Head of caudate nucleus (tissue), 42 donors: ENCODE data around the gene PAXIP1.
A peak's percentile ranks its signal among the peaks of the same experiment; 100 is the strongest.

ENCODE experiments used
- DNase-seq, 42 donors: peaks; one replicate each; pipeline versions ENCODE4 v3.0.0 to v3.0.0-alpha.2; 2020 to 2021; ENCODE audit warnings: mixed read lengths in 7 of 42
- intact Hi-C: fragments of 100-400 bp; cut with DNase I; formaldehyde crosslinking; loops from one replicate; pipeline ENCODE4 v1.15.0; 2022

Gene PAXIP1

GRCh38 chr7:154916856-154917807, 85.8 kb downstream of the PAXIP1 start:
- DNase-seq = no peak
- intact Hi-C loops = no loop called here

GRCh38 chr7:154916381-154916780, 86.5 kb downstream of the PAXIP1 start:
- intact Hi-C loops = no loop called here

GRCh38 chr7:154915600-154915999, 87.3 kb downstream of the PAXIP1 start:
- intact Hi-C loops = no loop called here
- peak in 1 of 42 donors; percentile 21 for DNase-seq

More at GRCh38 chr7:154916381-154916780, 86.5 kb downstream of the PAXIP1 start:
- peak in 2 of 42 donors; percentile 30 to 38 for DNase-seq

GRCh38 chr7:154914996-154915380, 87.9 kb downstream of the PAXIP1 start:
- intact Hi-C loops = no loop called here

GRCh38 chr7:154914308-154914995, 88.5 kb downstream of the PAXIP1 start:
- peak in 1 of 42 donors; percentile 44 for DNase-seq
- intact Hi-C loops = no loop called here

More at GRCh38 chr7:154914996-154915380, 87.9 kb downstream of the PAXIP1 start:
- DNase-seq = peak in 2 of 42 donors; percentile 14 to 40

GRCh38 chr7:154913638-154914307, 89.2 kb downstream of the PAXIP1 start:
- intact Hi-C loops = no loop called here
- peak; percentile 77 to 98 (median 92) for DNase-seq

- intact Hi-C loops = no loop called here
- peak in 7 of 42 donors; percentile 12 to 67 (median 32) for DNase-seq
These were observed 89.9 kb downstream of the PAXIP1 start for GRCh38 chr7:154912871-154913637.

GRCh38 chr7:154911862-154912455, 91.0 kb downstream of the PAXIP1 start:
- intact Hi-C loops = no loop called here

GRCh38 chr7:154911411-154911810, 91.5 kb downstream of the PAXIP1 start:
- peak in 2 of 42 donors; percentile 1 to 7 for DNase-seq
- intact Hi-C loops = no loop called here

More at GRCh38 chr7:154911862-154912455, 91.0 kb downstream of the PAXIP1 start:
- DNase-seq = peak in 1 of 42 donors; percentile 23

GRCh38 chr7:154910977-154911376, 91.9 kb downstream of the PAXIP1 start:
- intact Hi-C loops = no loop called here
- peak in 1 of 42 donors; percentile 2 for DNase-seq

GRCh38 chr7:154910125-154910524, 92.8 kb downstream of the PAXIP1 start:
- intact Hi-C loops = no loop called here
- peak in 2 of 42 donors; percentile 3 to 16 for DNase-seq

GRCh38 chr7:154909241-154910105, 93.5 kb downstream of the PAXIP1 start:
- intact Hi-C loops = no loop called here
- DNase-seq = peak in 2 of 42 donors; percentile 1 to 11

GRCh38 chr7:154907651-154908620, 95.0 kb downstream of the PAXIP1 start:
- peak in 1 of 42 donors; percentile 24 for DNase-seq

GRCh38 chr7:154906736-154907355, 96.1 kb downstream of the PAXIP1 start:
- no peak for DNase-seq
- intact Hi-C loops = no loop called here

More at GRCh38 chr7:154907651-154908620, 95.0 kb downstream of the PAXIP1 start:
- intact Hi-C loops = no loop called here

- DNase-seq = no peak
- intact Hi-C loops = no loop called here
These were observed 96.7 kb downstream of the PAXIP1 start for GRCh38 chr7:154906201-154906600.

GRCh38 chr7:154905615-154906014, 97.3 kb downstream of the PAXIP1 start:
- intact Hi-C loops = no loop called here
- DNase-seq = no peak
